ENCODE data around the gene EVI2A. TPM values are rescaled to one million over a fixed set of nuclear protein-coding genes. Genes with fewer than 3 reads are reported as not detected.

EVI2A gene
- total RNA-seq, 1 donor = 191 TPM

DNA sequence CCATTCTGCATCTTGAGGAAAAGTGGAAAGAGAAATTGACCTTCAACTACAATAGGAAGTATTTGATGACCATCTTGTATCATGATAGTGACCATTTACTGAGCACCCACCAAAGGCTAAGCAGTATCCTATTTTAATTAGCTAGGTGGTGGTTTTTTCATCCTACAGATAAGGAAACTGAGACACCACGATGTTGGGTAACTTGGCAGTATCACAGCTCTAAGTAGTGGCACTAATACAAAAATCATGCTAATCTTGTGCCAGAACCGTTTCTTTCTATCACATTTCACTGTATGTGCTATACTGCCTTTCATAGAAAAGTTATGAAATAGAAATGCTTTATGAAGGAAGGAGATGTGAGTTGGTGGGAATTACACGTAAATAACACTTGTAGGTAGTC is 9.9 kb downstream of the EVI2A start:
- peaks cover 2% of the 10 kb centered on the region for H3K36me3 ChIP-seq (ENCODE audit: insufficient read depth, low read length)
- H2AFZ ChIP-seq (ENCODE audit: low read length) = no peak overlapping the region
- peaks cover 14% of the 10 kb centered on the region for H3K79me2 ChIP-seq (ENCODE audit: insufficient read depth, low read length)
- no peak overlapping the region for H3K4me3 ChIP-seq (ENCODE audit: insufficient read depth, low read length)
- TF ChIP-seq, protein P1, sequence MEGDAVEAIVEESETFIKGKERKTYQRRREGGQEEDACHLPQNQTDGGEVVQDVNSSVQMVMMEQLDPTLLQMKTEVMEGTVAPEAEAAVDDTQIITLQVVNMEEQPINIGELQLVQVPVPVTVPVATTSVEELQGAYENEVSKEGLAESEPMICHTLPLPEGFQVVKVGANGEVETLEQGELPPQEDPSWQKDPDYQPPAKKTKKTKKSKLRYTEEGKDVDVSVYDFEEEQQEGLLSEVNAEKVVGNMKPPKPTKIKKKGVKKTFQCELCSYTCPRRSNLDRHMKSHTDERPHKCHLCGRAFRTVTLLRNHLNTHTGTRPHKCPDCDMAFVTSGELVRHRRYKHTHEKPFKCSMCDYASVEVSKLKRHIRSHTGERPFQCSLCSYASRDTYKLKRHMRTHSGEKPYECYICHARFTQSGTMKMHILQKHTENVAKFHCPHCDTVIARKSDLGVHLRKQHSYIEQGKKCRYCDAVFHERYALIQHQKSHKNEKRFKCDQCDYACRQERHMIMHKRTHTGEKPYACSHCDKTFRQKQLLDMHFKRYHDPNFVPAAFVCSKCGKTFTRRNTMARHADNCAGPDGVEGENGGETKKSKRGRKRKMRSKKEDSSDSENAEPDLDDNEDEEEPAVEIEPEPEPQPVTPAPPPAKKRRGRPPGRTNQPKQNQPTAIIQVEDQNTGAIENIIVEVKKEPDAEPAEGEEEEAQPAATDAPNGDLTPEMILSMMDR (IDR thresholded peaks at IDR 0.05; ENCODE audit: extremely low read depth, low read depth, low read length) = no peak
- no peak overlapping the region for H3K4me2 ChIP-seq (ENCODE audit: insufficient read depth, low read length)
- no peaks in the 10 kb centered on the region for H3K9me3 ChIP-seq (ENCODE audit: low read depth, low read length)
- DNase-seq (ENCODE audit: insufficient read length, low spot score, missing footprints) = no peak
- H3K4me1 ChIP-seq (ENCODE audit: insufficient read depth, low read length) = peaks cover 16% of the 10 kb centered on the region
- no peak overlapping the region for H3K27ac ChIP-seq (ENCODE audit: low read depth, low read length)
- H3K27me3 ChIP-seq (ENCODE audit: insufficient read depth, low read length) = no peaks in the 10 kb centered on the region
- no peaks in the 10 kb centered on the region for H4K20me1 ChIP-seq (ENCODE audit: insufficient read depth, low read length)

DNA sequence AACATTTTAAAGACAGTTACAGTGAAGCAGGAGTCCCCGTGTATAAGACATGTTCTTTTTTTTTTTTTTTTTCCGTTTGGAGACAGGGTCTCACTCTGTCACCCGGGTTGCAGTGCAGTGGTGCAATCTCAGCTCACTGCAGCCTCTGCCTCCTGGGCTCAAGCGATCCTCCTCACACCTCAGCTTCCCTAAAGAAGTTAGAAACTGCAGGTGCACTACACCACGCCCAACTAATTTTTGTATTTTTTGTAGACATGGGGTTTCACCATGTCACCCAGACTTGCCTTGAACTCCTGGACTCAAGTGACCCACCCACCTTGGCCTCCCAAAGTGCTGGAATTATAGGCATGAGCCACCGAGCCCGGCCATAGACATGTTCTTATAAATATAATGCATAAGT is 10.5 kb downstream of the EVI2A start:
- H3K9me3 ChIP-seq (ENCODE audit: low read depth, low read length) = no peaks in the 10 kb centered on the region
- peaks cover 16% of the 10 kb centered on the region for H3K79me2 ChIP-seq (ENCODE audit: insufficient read depth, low read length)
- no peaks in the 10 kb centered on the region for H3K27me3 ChIP-seq (ENCODE audit: insufficient read depth, low read length)
- no peak for DNase-seq (ENCODE audit: insufficient read length, low spot score, missing footprints)
- peaks cover 12% of the 10 kb centered on the region for H3K4me1 ChIP-seq (ENCODE audit: insufficient read depth, low read length)
- H3K4me2 ChIP-seq (ENCODE audit: insufficient read depth, low read length) = no peak overlapping the region
- TF ChIP-seq, protein P1 (IDR thresholded peaks at IDR 0.05; ENCODE audit: extremely low read depth, low read depth, low read length) = no peak
- peaks cover 2% of the 10 kb centered on the region for H3K36me3 ChIP-seq (ENCODE audit: insufficient read depth, low read length)
- H4K20me1 ChIP-seq (ENCODE audit: insufficient read depth, low read length) = no peaks in the 10 kb centered on the region
- no peak overlapping the region for H3K4me3 ChIP-seq (ENCODE audit: insufficient read depth, low read length)
- H3K27ac ChIP-seq (ENCODE audit: low read depth, low read length) = no peak overlapping the region
- no peak overlapping the region for H2AFZ ChIP-seq (ENCODE audit: low read length)

- H3K4me1 ChIP-seq (ENCODE audit: insufficient read depth, low read length) = peaks cover 12% of the 10 kb centered on the region
- H2AFZ ChIP-seq (ENCODE audit: low read length) = no peak overlapping the region
- no peaks in the 10 kb centered on the region for H4K20me1 ChIP-seq (ENCODE audit: insufficient read depth, low read length)
- no peak for DNase-seq (ENCODE audit: insufficient read length, low spot score, missing footprints)
- no peak overlapping the region for H3K4me3 ChIP-seq (ENCODE audit: insufficient read depth, low read length)
- peaks cover 2% of the 10 kb centered on the region for H3K36me3 ChIP-seq (ENCODE audit: insufficient read depth, low read length)
- no peak overlapping the region for H3K4me2 ChIP-seq (ENCODE audit: insufficient read depth, low read length)
- TF ChIP-seq, protein P1 (IDR thresholded peaks at IDR 0.05; ENCODE audit: extremely low read depth, low read depth, low read length) = no peak
- H3K27ac ChIP-seq (ENCODE audit: low read depth, low read length) = no peak overlapping the region
- H3K9me3 ChIP-seq (ENCODE audit: low read depth, low read length) = no peaks in the 10 kb centered on the region
- H3K27me3 ChIP-seq (ENCODE audit: insufficient read depth, low read length) = no peaks in the 10 kb centered on the region
- peaks cover 18% of the 10 kb centered on the region for H3K79me2 ChIP-seq (ENCODE audit: insufficient read depth, low read length)
Observed at GRCh38 chr17:31310260-31310659, 11.2 kb downstream of the EVI2A start.

GRCh38 chr17:31309556-31309955 is 11.9 kb downstream of the EVI2A start:
- H3K9me3 ChIP-seq (ENCODE audit: low read depth, low read length) = no peaks in the 10 kb centered on the region
- no peaks in the 10 kb centered on the region for H3K27me3 ChIP-seq (ENCODE audit: insufficient read depth, low read length)
- no peak for DNase-seq (ENCODE audit: insufficient read length, low spot score, missing footprints)
- H2AFZ ChIP-seq (ENCODE audit: low read length) = no peak overlapping the region
- H3K27ac ChIP-seq (ENCODE audit: low read depth, low read length) = no peak overlapping the region
- H3K4me2 ChIP-seq (ENCODE audit: insufficient read depth, low read length) = no peak overlapping the region
- H3K4me1 ChIP-seq (ENCODE audit: insufficient read depth, low read length) = peaks cover 12% of the 10 kb centered on the region
- no peaks in the 10 kb centered on the region for H4K20me1 ChIP-seq (ENCODE audit: insufficient read depth, low read length)
- TF ChIP-seq, protein P1 (IDR thresholded peaks at IDR 0.05; ENCODE audit: extremely low read depth, low read depth, low read length) = no peak
- H3K36me3 ChIP-seq (ENCODE audit: insufficient read depth, low read length) = peaks cover 2% of the 10 kb centered on the region
- peaks cover 24% of the 10 kb centered on the region for H3K79me2 ChIP-seq (ENCODE audit: insufficient read depth, low read length)
- H3K4me3 ChIP-seq (ENCODE audit: insufficient read depth, low read length) = no peak overlapping the region

Data from osteoblast (primary cell).